Measurements from ENCODE around the gene SH3BP4. TPM values are rescaled to one million over a fixed set of nuclear protein-coding genes. Genes with fewer than 3 reads are reported as not detected.
"Not testable (repeated sequence)": the region's sequence is repeated elsewhere in the genome, so short reads cannot be mapped to it uniquely, and the experiment has no call there.

SH3BP4 gene
- total RNA-seq, 1 donor from 2014 or later: 0.66 TPM

DNA sequence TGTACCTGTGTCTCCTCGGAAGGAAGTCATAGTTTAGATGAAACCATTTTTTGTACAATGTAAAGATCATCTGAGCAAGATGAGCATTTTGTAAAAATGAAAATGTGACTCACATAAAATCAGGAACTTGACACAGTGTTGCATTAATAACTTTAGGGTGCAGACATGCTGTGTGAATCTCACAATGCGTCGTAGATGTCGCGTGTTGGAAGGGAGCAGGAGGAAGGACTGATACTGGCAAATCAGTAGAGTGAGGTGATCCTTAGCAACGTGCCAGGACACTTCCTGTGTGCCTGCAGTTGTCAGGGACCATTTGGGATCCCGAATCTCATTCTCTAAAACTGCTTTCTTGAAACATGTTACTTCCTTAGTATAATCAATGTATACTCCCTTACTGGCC is 103.1 kb downstream of the SH3BP4 start:
- no peak for DNase-seq (ENCODE audit: low spot score)
- intact Hi-C loops (cut with micrococcal nuclease): no loop called here
- H3K27ac Mint-ChIP-seq: no peak overlapping the region
- H3K4me3 Mint-ChIP-seq (ENCODE audit: low read depth): no peak overlapping the region
- H3K4me1 Mint-ChIP-seq (ENCODE audit: low read depth): no peaks in the 10 kb centered on the region
- no peaks in the 10 kb centered on the region for H3K9me3 Mint-ChIP-seq
- no peaks in the 10 kb centered on the region for H3K36me3 Mint-ChIP-seq (ENCODE audit: low read depth)
- H3K27me3 Mint-ChIP-seq (ENCODE audit: low read depth): no peaks in the 10 kb centered on the region

DNA sequence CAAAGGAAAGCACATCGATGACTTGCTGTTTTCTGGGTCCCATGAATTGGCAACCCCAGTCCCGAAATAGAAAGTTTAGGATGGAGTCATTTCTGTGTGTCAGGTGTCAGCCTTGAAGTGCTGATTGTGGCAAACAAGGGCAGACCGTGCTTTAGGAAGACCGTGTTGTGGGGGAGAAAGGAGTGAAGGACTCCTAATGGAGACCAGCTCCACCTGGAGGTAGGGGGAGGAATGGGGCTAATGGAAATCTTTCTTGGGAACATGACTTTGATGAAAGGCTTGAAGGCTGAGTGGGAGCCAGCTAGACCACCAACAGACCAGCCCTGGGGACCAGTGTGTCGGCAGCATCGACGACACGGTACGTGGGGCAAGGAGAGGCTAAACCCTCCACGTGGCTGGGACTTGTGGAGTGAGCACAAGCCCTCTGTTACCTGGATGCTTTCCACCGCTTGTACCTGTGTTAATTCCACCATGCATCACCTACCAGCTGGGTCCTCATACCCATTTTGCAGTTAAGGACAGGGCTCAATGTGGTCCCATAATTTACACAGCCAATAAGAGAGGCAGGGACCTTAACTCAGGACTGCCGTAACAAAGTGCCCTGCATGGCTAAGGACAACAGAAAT is 104.2 kb downstream of the SH3BP4 start:
- Mint-ChIP-seq H3K4me1 (ENCODE audit: low read depth) (no peaks in the 10 kb centered on the region), H3K36me3 (ENCODE audit: low read depth) (no peaks in the 10 kb centered on the region), H3K27me3 (ENCODE audit: low read depth) (no peaks in the 10 kb centered on the region), H3K27ac (no peak overlapping the region), H3K4me3 (ENCODE audit: low read depth) (no peak overlapping the region), H3K9me3 (no peaks in the 10 kb centered on the region)
- intact Hi-C loops (cut with micrococcal nuclease): no loop called here
- DNase-seq (ENCODE audit: low spot score): no peak

DNA sequence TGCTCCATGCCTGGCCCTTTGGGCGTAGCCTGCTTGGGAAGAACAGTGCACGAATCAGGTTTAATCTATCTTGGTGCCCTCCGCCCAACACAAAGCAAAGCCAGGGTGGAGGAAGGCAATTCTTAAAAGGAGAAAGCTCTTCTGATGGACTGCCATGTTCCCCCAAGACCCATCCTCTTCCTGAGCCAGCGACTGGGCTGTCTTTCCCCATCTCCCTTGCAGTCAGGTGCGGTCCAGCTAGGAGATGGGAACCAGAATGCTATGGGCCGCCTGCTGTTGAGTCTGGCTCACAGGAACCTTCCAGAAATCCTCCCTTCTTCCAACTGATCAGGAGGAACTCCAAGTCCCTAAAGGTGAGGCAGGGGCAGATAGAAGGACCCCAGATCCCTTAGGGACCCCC is 105.0 kb downstream of the SH3BP4 start:
- DNase-seq (ENCODE audit: low spot score): no peak
- H3K36me3 Mint-ChIP-seq (ENCODE audit: low read depth): no peaks in the 10 kb centered on the region
- intact Hi-C loops (cut with micrococcal nuclease): no loop called here
- no peak overlapping the region for H3K27ac Mint-ChIP-seq
- H3K4me3 Mint-ChIP-seq (ENCODE audit: low read depth): no peak overlapping the region
- H3K27me3 Mint-ChIP-seq (ENCODE audit: low read depth): no peaks in the 10 kb centered on the region
- no peaks in the 10 kb centered on the region for H3K4me1 Mint-ChIP-seq (ENCODE audit: low read depth)
- H3K9me3 Mint-ChIP-seq: no peaks in the 10 kb centered on the region

DNA sequence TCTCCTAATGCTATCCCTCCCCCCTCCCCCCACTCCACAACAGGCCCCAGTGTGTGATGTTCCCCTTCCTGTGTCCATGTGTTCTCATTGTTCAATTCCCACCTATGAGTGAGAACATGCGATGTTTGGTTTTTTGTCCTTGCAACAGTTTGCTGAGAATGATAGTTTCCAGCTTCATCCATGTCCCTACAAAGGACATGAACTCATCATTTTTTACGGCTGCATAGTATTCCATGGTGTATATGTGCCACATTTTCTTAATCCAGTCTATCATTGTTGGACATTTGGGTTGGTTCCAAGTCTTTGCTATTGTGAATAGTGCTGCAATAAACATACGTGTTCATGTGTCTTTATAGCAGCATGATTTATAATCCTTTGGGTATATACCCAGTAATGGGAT is 105.8 kb downstream of the SH3BP4 start:
- intact Hi-C loops (cut with micrococcal nuclease); H3K36me3 Mint-ChIP-seq (ENCODE audit: low read depth); H3K9me3 Mint-ChIP-seq: not testable (repeated sequence)

DNA sequence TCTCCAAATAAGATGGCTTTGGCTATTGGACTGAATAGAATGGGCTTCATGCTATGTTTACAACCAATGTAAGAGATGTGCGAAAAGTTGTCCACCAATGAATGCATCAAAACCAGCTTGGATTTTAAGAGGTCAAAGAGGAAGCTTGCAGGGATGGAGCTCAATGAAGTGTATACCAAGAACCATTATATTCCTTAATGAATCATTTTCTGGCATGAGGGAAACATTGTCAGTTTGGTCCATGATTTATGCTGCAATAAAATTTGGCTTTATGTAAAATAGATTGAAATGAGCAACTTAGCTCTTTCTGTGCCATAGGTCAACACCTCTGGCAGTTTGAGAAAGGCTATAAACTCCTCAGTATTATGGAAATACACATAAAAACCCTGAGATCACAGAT is 107.3 kb downstream of the SH3BP4 start:
- Mint-ChIP-seq H3K27ac (no peak overlapping the region), H3K36me3 (ENCODE audit: low read depth) (no peaks in the 10 kb centered on the region), H3K4me1 (ENCODE audit: low read depth) (no peaks in the 10 kb centered on the region), H3K27me3 (ENCODE audit: low read depth) (no peaks in the 10 kb centered on the region), H3K9me3 (no peaks in the 10 kb centered on the region), H3K4me3 (ENCODE audit: low read depth) (no peak overlapping the region)
- no peak for DNase-seq (ENCODE audit: low spot score)
- intact Hi-C loops (cut with micrococcal nuclease): no loop called here

More for the DNA sequence above, 105.8 kb downstream of the SH3BP4 start:
- H3K4me3 Mint-ChIP-seq (ENCODE audit: low read depth); H3K27me3 Mint-ChIP-seq (ENCODE audit: low read depth); DNase-seq (ENCODE audit: low spot score); H3K4me1 Mint-ChIP-seq (ENCODE audit: low read depth); H3K27ac Mint-ChIP-seq: not testable (repeated sequence)

DNA sequence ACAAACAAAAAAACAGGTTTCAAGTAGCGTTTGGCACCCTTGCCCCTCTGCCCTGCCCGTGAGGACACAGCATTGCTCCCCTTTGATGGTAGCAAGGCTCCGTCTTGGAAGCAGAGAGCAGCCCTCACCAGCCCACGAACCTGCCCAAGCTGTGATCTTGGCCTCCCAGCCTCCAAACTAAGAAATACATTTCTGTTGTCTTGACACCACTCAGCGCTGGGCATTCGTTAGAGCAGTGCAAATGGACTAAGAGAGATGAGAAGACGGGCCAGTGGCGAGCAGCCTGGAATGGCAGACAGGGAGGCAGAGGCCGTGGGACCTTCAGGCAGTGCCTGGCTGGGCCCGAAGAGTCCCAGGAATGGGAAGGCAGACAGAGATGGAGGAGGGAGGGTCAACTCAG is 109.8 kb downstream of the SH3BP4 start:
- intact Hi-C loops (cut with micrococcal nuclease): no loop called here
- H3K9me3 Mint-ChIP-seq: no peaks in the 10 kb centered on the region
- no peak overlapping the region for H3K27ac Mint-ChIP-seq
- no peak overlapping the region for H3K4me3 Mint-ChIP-seq (ENCODE audit: low read depth)
- H3K4me1 Mint-ChIP-seq (ENCODE audit: low read depth): no peaks in the 10 kb centered on the region
- no peaks in the 10 kb centered on the region for H3K27me3 Mint-ChIP-seq (ENCODE audit: low read depth)
- no peak for DNase-seq (ENCODE audit: low spot score)
- no peaks in the 10 kb centered on the region for H3K36me3 Mint-ChIP-seq (ENCODE audit: low read depth)

DNA sequence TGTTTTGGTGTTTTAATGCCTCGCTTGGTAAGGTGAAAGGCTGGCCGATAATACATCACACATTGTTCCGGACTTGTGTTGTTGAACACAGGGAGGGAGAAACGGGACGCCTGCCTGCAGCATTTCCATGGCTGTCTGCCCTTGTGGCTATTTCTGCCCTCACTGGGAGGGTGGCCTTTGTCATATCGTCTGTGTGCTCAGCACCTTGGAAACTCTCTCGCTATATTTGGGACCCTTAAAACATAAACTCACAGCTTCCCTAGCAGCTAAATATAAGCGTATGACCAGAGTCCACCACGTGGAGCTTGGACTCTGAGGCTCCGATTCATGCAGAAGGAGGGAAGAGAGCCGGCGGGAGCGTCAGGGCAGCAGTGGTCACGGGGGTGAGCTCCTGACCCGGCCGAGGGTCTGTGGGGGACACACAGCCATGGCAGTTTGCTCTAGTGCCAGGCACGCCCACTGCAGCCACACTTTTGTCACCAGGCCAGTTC is 111.7 kb downstream of the SH3BP4 start:
- Mint-ChIP-seq H3K4me3 (ENCODE audit: low read depth) (no peak overlapping the region), H3K4me1 (ENCODE audit: low read depth) (no peaks in the 10 kb centered on the region), H3K9me3 (no peaks in the 10 kb centered on the region), H3K27me3 (ENCODE audit: low read depth) (no peaks in the 10 kb centered on the region), H3K36me3 (ENCODE audit: low read depth) (no peaks in the 10 kb centered on the region), H3K27ac (no peak overlapping the region)
- DNase-seq (ENCODE audit: low spot score): no peak
- intact Hi-C loops (cut with micrococcal nuclease): no loop called here

DNA sequence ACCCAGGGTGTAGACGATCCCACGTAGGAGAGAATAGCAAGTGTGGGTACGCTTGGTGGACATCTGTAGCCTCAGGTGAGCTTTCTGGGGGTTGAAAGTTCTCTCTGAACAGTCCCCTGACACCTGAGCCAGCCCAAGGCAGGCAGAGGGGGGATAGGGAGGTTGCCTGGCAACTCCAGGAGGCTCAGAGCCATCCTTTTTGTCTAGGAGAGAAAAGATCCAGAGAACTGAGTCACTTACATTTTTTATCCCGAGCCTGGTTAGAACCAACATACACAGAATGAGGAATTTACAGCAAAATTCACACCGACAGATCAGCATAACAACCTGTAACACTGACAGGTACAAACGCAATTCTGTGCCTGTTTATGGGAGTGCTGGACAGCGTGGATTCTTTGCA is 113.2 kb downstream of the SH3BP4 start:
- no peak overlapping the region for H3K4me3 Mint-ChIP-seq (ENCODE audit: low read depth)
- H3K27ac Mint-ChIP-seq: no peak overlapping the region
- H3K36me3 Mint-ChIP-seq (ENCODE audit: low read depth): no peaks in the 10 kb centered on the region
- no peaks in the 10 kb centered on the region for H3K4me1 Mint-ChIP-seq (ENCODE audit: low read depth)
- H3K27me3 Mint-ChIP-seq (ENCODE audit: low read depth): no peaks in the 10 kb centered on the region
- no peaks in the 10 kb centered on the region for H3K9me3 Mint-ChIP-seq
- no peak for DNase-seq (ENCODE audit: low spot score)
- intact Hi-C loops (cut with micrococcal nuclease): no loop called here

DNA sequence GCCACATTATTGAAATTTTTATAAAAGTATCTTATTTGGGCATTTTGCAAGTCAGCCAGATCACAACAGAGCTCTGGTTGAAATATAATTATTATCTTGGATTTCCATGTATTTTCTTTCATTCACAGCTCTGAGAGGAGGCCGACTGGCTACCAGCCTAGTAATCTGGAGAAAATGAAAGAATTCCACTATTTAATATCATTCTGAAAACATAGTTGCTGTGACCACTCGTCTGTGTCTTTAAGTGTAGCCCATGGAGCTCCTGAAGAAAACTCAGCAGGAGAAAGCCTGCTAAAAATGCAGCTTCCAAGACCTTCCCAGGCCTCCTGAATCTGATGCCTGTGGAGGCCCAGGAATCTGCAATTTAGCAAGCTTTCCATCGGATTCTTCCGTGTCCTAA is 114.7 kb downstream of the SH3BP4 start:
- no peaks in the 10 kb centered on the region for H3K36me3 Mint-ChIP-seq (ENCODE audit: low read depth)
- intact Hi-C loops (cut with micrococcal nuclease): no loop called here
- DNase-seq (ENCODE audit: low spot score): no peak
- no peak overlapping the region for H3K4me3 Mint-ChIP-seq (ENCODE audit: low read depth)
- H3K9me3 Mint-ChIP-seq: no peaks in the 10 kb centered on the region
- H3K27me3 Mint-ChIP-seq (ENCODE audit: low read depth): peaks cover 2% of the 10 kb centered on the region
- H3K27ac Mint-ChIP-seq: no peak overlapping the region
- H3K4me1 Mint-ChIP-seq (ENCODE audit: low read depth): no peaks in the 10 kb centered on the region

DNA sequence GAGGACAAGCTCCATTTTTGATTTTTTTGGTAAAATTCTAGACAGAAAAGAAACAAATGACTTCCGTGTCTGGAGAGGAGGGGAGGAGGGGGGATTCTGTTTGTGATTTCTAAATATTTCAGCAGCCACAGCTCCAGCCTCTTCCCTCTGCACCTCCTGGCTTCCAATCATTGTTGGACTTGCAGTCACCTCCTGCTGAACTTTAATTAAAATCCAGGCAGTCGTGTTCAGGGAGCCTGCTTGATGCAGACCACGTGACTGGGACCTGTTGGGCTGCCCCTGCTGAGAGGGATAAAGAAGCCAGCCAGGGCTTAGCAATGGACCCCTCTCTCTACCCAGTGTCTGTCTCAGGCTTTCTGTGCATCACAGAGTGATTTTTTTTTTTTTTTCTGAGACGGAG is 115.1 kb downstream of the SH3BP4 start:
- Mint-ChIP-seq H3K27ac (no peak overlapping the region), H3K9me3 (no peaks in the 10 kb centered on the region)
- DNase-seq (ENCODE audit: low spot score): no peak

DNA sequence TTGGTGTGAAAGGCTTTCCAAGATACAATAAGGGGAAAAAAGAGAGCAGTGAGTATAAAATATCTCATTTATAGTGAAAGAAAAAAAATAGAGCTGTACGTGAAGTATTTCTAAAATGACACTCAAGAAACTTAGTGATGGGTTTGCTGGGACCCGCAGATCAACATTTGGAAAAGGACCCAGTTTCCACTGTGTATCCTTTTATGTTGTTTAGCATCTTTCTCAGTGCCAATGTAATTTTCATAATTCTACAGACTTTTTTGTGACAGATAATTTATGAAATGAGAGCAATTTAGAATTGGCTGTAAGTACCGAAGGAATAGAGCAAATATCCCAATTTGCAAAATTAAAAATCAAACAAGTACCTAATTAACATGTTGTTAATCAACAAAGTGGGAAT is 116.9 kb downstream of the SH3BP4 start:
- Mint-ChIP-seq H3K4me3 (ENCODE audit: low read depth) (no peak overlapping the region), H3K36me3 (ENCODE audit: low read depth) (no peaks in the 10 kb centered on the region), H3K27me3 (ENCODE audit: low read depth) (peaks cover 2% of the 10 kb centered on the region), H3K4me1 (ENCODE audit: low read depth) (no peaks in the 10 kb centered on the region), H3K27ac (no peak overlapping the region), H3K9me3 (no peaks in the 10 kb centered on the region)
- no peak for DNase-seq (ENCODE audit: low spot score)
- intact Hi-C loops (cut with micrococcal nuclease): no loop called here

More for the DNA sequence above, 115.1 kb downstream of the SH3BP4 start:
- H3K4me3 Mint-ChIP-seq (ENCODE audit: low read depth): no peak overlapping the region
- intact Hi-C loops (cut with micrococcal nuclease): no loop called here
- no peaks in the 10 kb centered on the region for H3K4me1 Mint-ChIP-seq (ENCODE audit: low read depth)
- H3K27me3 Mint-ChIP-seq (ENCODE audit: low read depth): peaks cover 2% of the 10 kb centered on the region
- H3K36me3 Mint-ChIP-seq (ENCODE audit: low read depth): no peaks in the 10 kb centered on the region

DNA sequence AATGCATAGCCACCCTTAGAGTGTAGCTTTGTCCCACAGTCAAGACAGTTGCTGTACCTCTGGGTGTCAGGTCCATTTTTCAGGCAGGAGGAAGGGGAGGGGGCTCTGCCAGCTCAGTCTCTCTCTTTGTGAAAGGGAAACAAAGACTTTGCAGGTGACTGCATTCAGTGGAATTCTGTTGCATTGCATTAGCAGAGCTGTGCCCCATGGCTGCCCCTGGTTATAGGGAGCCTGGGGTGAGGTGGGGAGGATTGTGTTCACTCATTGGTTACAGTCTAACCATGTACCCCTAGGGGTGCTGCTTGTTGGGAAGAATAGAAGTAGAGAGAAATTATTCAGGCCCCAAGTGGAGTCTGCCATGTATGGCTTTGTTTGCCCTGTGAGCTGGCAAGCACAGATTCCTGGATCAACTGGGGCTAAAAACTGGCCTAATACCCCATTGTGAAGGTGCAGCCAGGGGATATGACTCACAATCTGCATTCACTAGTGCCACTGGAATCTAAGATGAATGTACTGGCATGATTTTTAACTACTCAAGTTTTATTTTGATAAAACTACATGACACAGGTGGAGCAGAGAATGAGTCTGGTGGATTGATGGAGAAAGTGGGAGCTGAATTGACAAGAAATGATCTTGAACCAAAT is 118.4 kb downstream of the SH3BP4 start:
- Mint-ChIP-seq H3K27me3 (ENCODE audit: low read depth) (peaks cover 2% of the 10 kb centered on the region), H3K4me1 (ENCODE audit: low read depth) (no peaks in the 10 kb centered on the region), H3K4me3 (ENCODE audit: low read depth) (no peak overlapping the region), H3K36me3 (ENCODE audit: low read depth) (no peaks in the 10 kb centered on the region), H3K9me3 (no peaks in the 10 kb centered on the region), H3K27ac (no peak overlapping the region)
- intact Hi-C loops (cut with micrococcal nuclease): no loop called here
- no peak for DNase-seq (ENCODE audit: low spot score)

DNA sequence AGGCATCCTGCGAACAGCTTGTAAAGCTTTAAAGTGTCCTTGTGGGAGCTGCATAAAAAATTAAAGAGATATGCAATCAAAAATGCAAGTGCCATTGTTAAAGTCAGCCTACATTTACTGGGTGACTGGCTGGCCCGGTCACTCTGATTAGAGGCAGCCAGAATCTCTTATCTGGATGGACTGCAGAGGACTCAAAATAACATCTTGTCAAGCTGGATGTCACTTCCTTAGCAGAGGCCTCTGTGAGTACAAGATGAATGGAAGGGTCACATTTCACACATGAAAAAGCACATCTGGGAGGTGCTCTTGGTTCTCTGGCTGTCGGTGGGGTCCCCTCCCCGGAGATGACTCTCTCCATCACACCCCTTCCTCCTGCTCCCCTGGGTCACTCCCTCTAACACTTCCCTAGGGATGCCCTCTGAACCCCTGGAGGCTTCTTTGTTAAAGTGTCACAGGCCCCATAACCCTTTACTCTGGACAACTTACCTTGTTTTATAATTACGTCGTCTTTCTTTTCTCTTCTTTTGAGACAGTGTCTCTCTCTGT is 122.1 kb downstream of the SH3BP4 start:
- no peak overlapping the region for H3K4me3 Mint-ChIP-seq (ENCODE audit: low read depth)
- intact Hi-C loops (cut with micrococcal nuclease): no loop called here
- H3K36me3 Mint-ChIP-seq (ENCODE audit: low read depth): no peaks in the 10 kb centered on the region
- no peak for DNase-seq (ENCODE audit: low spot score)
- H3K4me1 Mint-ChIP-seq (ENCODE audit: low read depth): no peaks in the 10 kb centered on the region
- peaks cover 2% of the 10 kb centered on the region for H3K27me3 Mint-ChIP-seq (ENCODE audit: low read depth)
- no peak overlapping the region for H3K27ac Mint-ChIP-seq
- no peaks in the 10 kb centered on the region for H3K9me3 Mint-ChIP-seq

Data from activated T-helper 2 cell treated with anti-CD3 and anti-CD28 coated beads, Interferon-gamma antibody, Interleukin-2, Interleukin-4, amounts not matched to agents 10 μg/mL and 5 μg/mL and 100 μg/mL, durations not matched to agents 14 hours and 24 hours and 36 hours (primary cell).